Parathyroid adenoma (tissue), 2 donors: Measurements from ENCODE around the gene ME2.

Experiments used
- H2AFZ ChIP-seq: fragments of 300-600 bp; sonication (generic); one replicate; pipeline ENCODE4 v1.7.0; 2017; ENCODE audit warnings: antibody characterized with exemption, mild to moderate bottlenecking
- H3K27ac ChIP-seq: fragments of 300-600 bp; sonication (generic); one replicate; pipeline ENCODE4 v1.7.0; 2017
- H3K27me3 ChIP-seq: fragments of 300-600 bp; sonication (generic); one replicate; pipeline ENCODE4 v1.7.0; 2017; ENCODE audit warnings: low read length; ENCODE audit not compliant: control insufficient read depth, insufficient read depth
- H3K36me3 ChIP-seq: fragments of 300-600 bp; sonication (generic); one replicate; pipeline ENCODE4 v1.7.0; 2017; ENCODE audit warnings: low read length; ENCODE audit not compliant: control insufficient read depth, insufficient read depth
- H3K4me1 ChIP-seq: fragments of 300-600 bp; sonication (generic); one replicate; pipeline ENCODE4 v1.7.0; 2017; ENCODE audit warnings: control low read depth
- H3K4me2 ChIP-seq: fragments of 300-600 bp; sonication (generic); one replicate; pipeline ENCODE4 v1.7.0; 2017; ENCODE audit warnings: low read length
- H3K4me3 ChIP-seq: fragments of 300-600 bp; sonication (generic); one replicate; pipeline ENCODE4 v1.7.0; 2017; ENCODE audit warnings: low read depth, low read length
- H3K79me2 ChIP-seq: fragments of 300-600 bp; sonication (generic); one replicate; pipeline ENCODE4 v1.7.0; 2017; ENCODE audit warnings: control low read depth
- H3K9ac ChIP-seq: fragments of 300-600 bp; sonication (generic); one replicate; pipeline ENCODE4 v1.7.0; 2017; ENCODE audit warnings: mild to moderate bottlenecking
- H3K9me3 ChIP-seq: fragments of 300-600 bp; sonication (generic); one replicate; pipeline ENCODE4 v1.7.0; 2017; ENCODE audit warnings: low read length; ENCODE audit not compliant: control insufficient read depth
- CTCF ChIP-seq: fragments of 300-600 bp; sonication (generic); IDR thresholded peaks from one replicate; pipeline ENCODE4 v1.7.0; 2017; ENCODE audit warnings: antibody characterized with exemption, mild to moderate bottlenecking
- donor health status: primary hyperparathyroidism.

Gene ME2

GRCh38 chr18:50895350-50896045 lies 16.6 kb downstream of the ME2 start:
- H3K79me2 ChIP-seq, result peaks cover 10% of the 10 kb centered on the region
- H3K36me3 ChIP-seq, result no peaks in the 10 kb centered on the region
- H3K27me3 ChIP-seq, result no peaks in the 10 kb centered on the region
- H2AFZ ChIP-seq, result no peak overlapping the region
- H3K4me2 ChIP-seq, result no peak overlapping the region
- TF ChIP-seq CTCF, result no peak
- no peak overlapping the region for H3K4me3 ChIP-seq
- no peaks in the 10 kb centered on the region for H3K9me3 ChIP-seq
- H3K27ac ChIP-seq, result no peak overlapping the region
- no peak overlapping the region for H3K9ac ChIP-seq
- H3K4me1 ChIP-seq, result no peaks in the 10 kb centered on the region

GRCh38 chr18:50896093-50896492 lies 17.2 kb downstream of the ME2 start:
- no peak for TF ChIP-seq CTCF
- Histone ChIP-seq H3K4me3 (no peak overlapping the region), H3K4me2 (no peak overlapping the region), H3K27ac (no peak overlapping the region), H3K27me3 (no peaks in the 10 kb centered on the region), H3K4me1 (no peaks in the 10 kb centered on the region), H3K79me2 (peaks cover 13% of the 10 kb centered on the region), H3K9me3 (no peaks in the 10 kb centered on the region), H2AFZ (no peak overlapping the region), H3K36me3 (no peaks in the 10 kb centered on the region), H3K9ac (no peak overlapping the region)

GRCh38 chr18:50898919-50899318 lies 20.0 kb downstream of the ME2 start:
- H3K27me3 ChIP-seq, result no peaks in the 10 kb centered on the region
- no peak overlapping the region for H2AFZ ChIP-seq
- H3K79me2 ChIP-seq, result peaks cover 12% of the 10 kb centered on the region
- no peak overlapping the region for H3K4me2 ChIP-seq
- no peak for TF ChIP-seq CTCF
- no peak overlapping the region for H3K4me3 ChIP-seq
- no peak overlapping the region for H3K27ac ChIP-seq
- no peaks in the 10 kb centered on the region for H3K36me3 ChIP-seq
- H3K4me1 ChIP-seq, result no peaks in the 10 kb centered on the region
- H3K9ac ChIP-seq, result no peak overlapping the region
- H3K9me3 ChIP-seq, result no peaks in the 10 kb centered on the region

GRCh38 chr18:50902797-50903196 lies 23.9 kb downstream of the ME2 start:
- H3K4me3 ChIP-seq, result no peak overlapping the region
- no peak overlapping the region for H3K9ac ChIP-seq
- H3K27ac ChIP-seq, result no peak overlapping the region
- H3K4me1 ChIP-seq, result no peaks in the 10 kb centered on the region
- no peaks in the 10 kb centered on the region for H3K9me3 ChIP-seq
- no peaks in the 10 kb centered on the region for H3K27me3 ChIP-seq
- no peak overlapping the region for H2AFZ ChIP-seq
- H3K4me2 ChIP-seq, result no peak overlapping the region
- H3K36me3 ChIP-seq, result no peaks in the 10 kb centered on the region
- peaks cover 26% of the 10 kb centered on the region for H3K79me2 ChIP-seq
- no peak for TF ChIP-seq CTCF

GRCh38 chr18:50906843-50907242 lies 27.9 kb downstream of the ME2 start:
- H3K27me3 ChIP-seq, result no peaks in the 10 kb centered on the region
- no peaks in the 10 kb centered on the region for H3K9me3 ChIP-seq
- H3K27ac ChIP-seq, result no peak overlapping the region
- no peaks in the 10 kb centered on the region for H3K4me1 ChIP-seq
- H3K4me2 ChIP-seq, result no peak overlapping the region
- TF ChIP-seq CTCF, result no peak
- H3K36me3 ChIP-seq, result no peaks in the 10 kb centered on the region
- H3K9ac ChIP-seq, result no peak overlapping the region
- H3K79me2 ChIP-seq, result peaks cover 27% of the 10 kb centered on the region
- H3K4me3 ChIP-seq, result no peak overlapping the region
- no peak overlapping the region for H2AFZ ChIP-seq
